Epithelial cell of proximal tubule (primary cell): Measurements from ENCODE around the gene METTL13. TPM values are rescaled to one million over a fixed set of nuclear protein-coding genes. Genes with fewer than 3 reads are reported as not detected.

Source experiments
- DNase-seq: peaks from one replicate; pipeline ENCODE4 v3.0.0-alpha.2; 2011; ENCODE audit warnings: low read depth
- H3K4me3 ChIP-seq: 2 replicates; pipeline ENCODE4 v1.5.1; 2011; ENCODE audit warnings: low read depth, mild to moderate bottlenecking, low read length
- total RNA-seq: library from RNA; depleted of rRNA; stranded (reverse); fragments of >200 nt; gene quantifications from 2 replicates; pipeline ENCODE4 v1.2.3, GENCODE V29; 2015
- TF ChIP-seq, protein P1 (sequence below): conservative IDR thresholded peaks from 2 replicates; pipeline ENCODE4 v1.5.1; 2012; ENCODE audit warnings: low read depth, mild to moderate bottlenecking, low read length

METTL13 gene
- total RNA-seq, 1 donor from 2014 or later = 20.7 TPM

- DNase-seq = no peak
- H3K4me3 ChIP-seq = no peak overlapping the region
- TF ChIP-seq, protein P1, sequence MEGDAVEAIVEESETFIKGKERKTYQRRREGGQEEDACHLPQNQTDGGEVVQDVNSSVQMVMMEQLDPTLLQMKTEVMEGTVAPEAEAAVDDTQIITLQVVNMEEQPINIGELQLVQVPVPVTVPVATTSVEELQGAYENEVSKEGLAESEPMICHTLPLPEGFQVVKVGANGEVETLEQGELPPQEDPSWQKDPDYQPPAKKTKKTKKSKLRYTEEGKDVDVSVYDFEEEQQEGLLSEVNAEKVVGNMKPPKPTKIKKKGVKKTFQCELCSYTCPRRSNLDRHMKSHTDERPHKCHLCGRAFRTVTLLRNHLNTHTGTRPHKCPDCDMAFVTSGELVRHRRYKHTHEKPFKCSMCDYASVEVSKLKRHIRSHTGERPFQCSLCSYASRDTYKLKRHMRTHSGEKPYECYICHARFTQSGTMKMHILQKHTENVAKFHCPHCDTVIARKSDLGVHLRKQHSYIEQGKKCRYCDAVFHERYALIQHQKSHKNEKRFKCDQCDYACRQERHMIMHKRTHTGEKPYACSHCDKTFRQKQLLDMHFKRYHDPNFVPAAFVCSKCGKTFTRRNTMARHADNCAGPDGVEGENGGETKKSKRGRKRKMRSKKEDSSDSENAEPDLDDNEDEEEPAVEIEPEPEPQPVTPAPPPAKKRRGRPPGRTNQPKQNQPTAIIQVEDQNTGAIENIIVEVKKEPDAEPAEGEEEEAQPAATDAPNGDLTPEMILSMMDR = no peak
Measured at GRCh38 chr1:171763764-171764163, 17.7 kb upstream of the METTL13 start.

- DNase-seq = no peak
- H3K4me3 ChIP-seq = no peak overlapping the region
- TF ChIP-seq, protein P1 = no peak
Measured at GRCh38 chr1:171769171-171769570, 12.3 kb upstream of the METTL13 start.

DNA sequence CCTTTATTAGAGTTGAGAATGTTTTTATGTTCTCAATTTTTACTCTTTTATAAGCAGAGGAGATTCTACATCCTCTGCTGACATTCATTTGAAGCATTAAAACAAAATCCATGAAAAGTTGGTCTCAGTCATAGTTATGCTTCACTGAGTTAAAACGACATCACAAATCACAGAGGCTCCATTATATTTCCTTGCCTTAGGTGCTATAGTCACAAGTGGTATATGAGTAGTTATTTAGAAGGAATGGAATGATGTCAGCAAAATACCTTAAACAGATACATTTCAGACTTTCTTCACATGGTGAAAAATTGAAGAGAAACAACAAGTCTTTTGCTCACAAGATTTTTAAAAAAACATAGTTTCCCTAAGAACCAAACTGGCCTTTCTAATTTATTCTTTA, 11.7 kb upstream of the METTL13 start:
- DNase-seq = no peak
- no peak overlapping the region for H3K4me3 ChIP-seq
- TF ChIP-seq, protein P1 = no peak

- TF ChIP-seq, protein P1 = no peak
- DNase-seq = no peak
- H3K4me3 ChIP-seq = no peak overlapping the region
Measured at GRCh38 chr1:171772312-171772711, 9.1 kb upstream of the METTL13 start.

GRCh38 chr1:171780583-171781175, 781 bp upstream of the METTL13 start:
- no peak for DNase-seq
- H3K4me3 ChIP-seq = peak overlapping the region; percentile 53
- TF ChIP-seq, protein P1 = no peak

DNA sequence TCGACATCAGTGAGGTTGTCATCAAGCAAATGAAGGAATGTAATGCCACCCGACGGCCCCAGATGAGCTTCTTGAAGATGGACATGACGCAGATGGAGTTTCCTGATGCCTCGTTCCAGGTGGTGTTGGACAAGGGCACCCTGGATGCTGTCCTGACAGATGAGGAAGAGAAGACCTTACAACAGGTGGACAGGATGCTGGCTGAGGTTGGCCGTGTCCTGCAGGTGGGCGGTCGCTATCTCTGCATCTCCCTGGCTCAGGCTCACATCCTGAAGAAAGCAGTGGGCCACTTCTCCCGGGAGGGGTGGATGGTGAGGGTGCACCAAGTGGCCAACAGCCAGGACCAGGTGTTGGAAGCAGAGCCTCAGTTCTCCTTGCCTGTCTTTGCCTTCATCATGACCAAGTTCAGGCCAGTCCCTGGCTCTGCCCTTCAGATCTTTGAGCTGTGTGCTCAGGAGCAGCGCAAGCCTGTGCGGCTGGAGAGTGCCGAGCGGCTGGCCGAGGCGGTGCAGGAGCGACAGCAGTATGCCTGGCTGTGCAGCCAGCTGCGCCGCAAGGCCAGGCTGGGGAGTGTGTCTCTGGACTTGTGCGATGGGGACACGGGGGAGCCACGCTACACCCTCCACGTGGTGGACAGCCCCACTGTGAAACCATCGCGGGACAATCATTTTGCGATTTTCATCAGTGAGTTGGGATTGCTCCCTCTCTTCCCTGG, 2.5 kb downstream of the METTL13 start:
- DNase-seq = no peak
- TF ChIP-seq, protein P1 = no peak
- H3K4me3 ChIP-seq = no peak overlapping the region

DNA sequence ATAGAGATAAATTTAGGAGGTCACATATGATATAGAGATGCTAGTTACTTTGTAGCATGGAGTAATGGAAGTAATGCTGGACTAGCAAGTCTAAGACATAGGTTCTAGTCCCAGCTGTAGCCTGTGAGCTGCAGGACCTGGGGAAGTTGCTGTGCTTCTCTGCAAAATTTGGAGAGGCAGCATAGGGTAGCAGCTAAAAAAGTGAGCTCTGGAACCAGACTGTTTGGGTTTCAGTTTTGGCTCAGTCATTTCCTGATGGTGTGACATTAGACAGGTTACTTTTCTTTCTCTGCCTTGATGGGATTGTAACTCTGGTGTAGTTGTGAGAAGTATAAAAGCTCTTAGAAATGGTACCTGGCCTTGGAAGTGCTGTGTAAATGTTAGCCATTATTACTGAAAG, 3.3 kb downstream of the METTL13 start:
- TF ChIP-seq, protein P1 = no peak
- H3K4me3 ChIP-seq = no peak overlapping the region
- DNase-seq = no peak
